ENCODE data around the gene FRMD7.

The FRMD7 gene

DNA sequence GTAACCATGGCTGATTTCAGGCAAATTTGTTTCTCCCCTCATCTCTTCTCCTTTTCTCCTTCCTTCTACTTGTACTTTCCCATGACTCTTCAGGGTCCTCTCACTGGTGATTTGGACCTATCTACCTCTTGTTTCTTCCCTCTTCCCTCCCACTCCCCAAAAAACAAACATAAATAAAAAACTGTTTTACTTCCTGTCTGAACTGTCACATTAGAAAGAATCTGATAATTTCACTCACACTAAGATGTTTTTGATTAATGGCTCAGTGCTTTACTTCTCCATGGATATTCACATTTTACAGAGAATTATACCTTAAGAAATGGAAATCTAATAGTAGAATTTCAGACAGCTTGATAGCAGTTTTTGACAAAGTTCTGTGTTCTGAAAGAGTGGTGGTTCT lies 97.6 kb downstream of the FRMD7 start:
- Histone ChIP-seq H3K27me3 (ENCODE audit: insufficient read depth, poor library complexity, severe bottlenecking) (no peaks in the 10 kb centered on the region), H3K4me3 (replicated peaks; ENCODE audit: insufficient read depth, low read length) (no peak overlapping the region), H3K27ac (replicated peaks) (no peak overlapping the region)
- DNase-seq (ENCODE audit: low read depth in 1 of 2, low spot score in 1 of 2): no peak
- no peak for TF ChIP-seq GABPA (IDR thresholded peaks at IDR 0.05; ENCODE audit: low read depth)
